H1 (cell line): ENCODE results near the gene STK32A. TPM values are rescaled to one million over a fixed set of nuclear protein-coding genes. Genes with fewer than 3 reads are reported as not detected.

Source experiments
- CTCF ChIA-PET: fragments of 300-600 bp; sonication (Branson Sonifier 250); formaldehyde crosslinking; loops from one replicate; lab custom pipeline; 2021; ENCODE audit not compliant: partially characterized antibody; lab: Charles Lee
- POLR2A ChIA-PET: fragments of 300-600 bp; sonication (Branson Sonifier 250); formaldehyde crosslinking; loops from one replicate; lab custom pipeline; 2021; ENCODE audit warnings: inconsistent platforms; ENCODE audit not compliant: partially characterized antibody; lab: Charles Lee
- DNase-seq, 2 experiments: peaks; one replicate each; pipeline versions ENCODE4 v3.0.0 to v3.0.0-alpha.2; 2010 to 2022; ENCODE audit warnings: low spot score in 2 of 2, low read depth in 1 of 2, mixed read lengths in 1 of 2
- FAIRE-seq: peaks from 2 replicates; lab custom pipeline; 2011; peaks lifted over from hg19 to GRCh38; lab: Jason Lieb, UNC
- H2AFZ ChIP-seq: 2 replicates; pipeline ENCODE4 v1.8.1; 2012; ENCODE audit warnings: low read length, inconsistent platforms
- H2AK5ac ChIP-seq: 2 replicates; pipeline ENCODE4 v1.6.1; 2013; ENCODE audit warnings: low read depth, low read length
- H2BK120ac ChIP-seq: replicated peaks from 2 replicates; pipeline ENCODE3; 2013; ENCODE audit warnings: low read depth, low read length, inconsistent platforms
- H2BK12ac ChIP-seq: 2 replicates; pipeline ENCODE4 v1.6.1; 2013; ENCODE audit warnings: low read depth, low read length
- H2BK15ac ChIP-seq: 2 replicates; pipeline ENCODE4 v1.6.1; 2013; ENCODE audit warnings: low read length
- H2BK20ac ChIP-seq: 2 replicates; pipeline ENCODE4 v1.6.1; 2013; ENCODE audit warnings: low read length
- H2BK5ac ChIP-seq: 2 replicates; pipeline ENCODE4 v1.6.1; 2013; ENCODE audit warnings: low read depth, low read length
- H3K14ac ChIP-seq: 2 replicates; pipeline ENCODE4 v1.6.1; 2013; ENCODE audit warnings: inconsistent platforms; ENCODE audit not compliant: insufficient read length
- H3K18ac ChIP-seq: 2 replicates; pipeline ENCODE4 v1.6.1; 2013; ENCODE audit warnings: low read length; ENCODE audit errors: extremely low read depth
- H3K23ac ChIP-seq: 2 replicates; pipeline ENCODE4 v1.6.1; 2013; ENCODE audit warnings: inconsistent platforms; ENCODE audit not compliant: insufficient read length
- H3K23me2 ChIP-seq: 2 replicates; pipeline ENCODE4 v1.6.1; 2013; ENCODE audit warnings: low read depth, low read length
- H3K27ac ChIP-seq: 2 replicates; pipeline ENCODE4 v1.6.1; 2011; ENCODE audit warnings: low read depth, low read length, inconsistent platforms
- H3K27me3 ChIP-seq, 4 experiments: replicated peaks in 1 of 4; 1 replicate in 1 of 4; 2 replicates in 3 of 4; pipeline versions ENCODE4 v1.6.1 to v1.8.1; 2011 to 2013; ENCODE audit warnings: low read length in 3 of 4, mild to moderate bottlenecking in 3 of 4, inconsistent platforms in 2 of 4, mixed read lengths in 2 of 4, moderate library complexity in 1 of 4; ENCODE audit not compliant: control insufficient read depth in 3 of 4, insufficient read depth in 3 of 4; ENCODE audit errors: extremely low read depth in 1 of 4
- H3K36me3 ChIP-seq, 4 experiments: 2 replicates each; pipeline versions ENCODE4 v1.6.1 to v1.8.1; 2011 to 2013; ENCODE audit warnings: mild to moderate bottlenecking in 4 of 4, low read length in 3 of 4, moderate library complexity in 2 of 4, control low read depth in 1 of 4, inconsistent platforms in 1 of 4; ENCODE audit not compliant: insufficient read depth in 4 of 4, control insufficient read depth in 2 of 4
- H3K4ac ChIP-seq: replicated peaks from 2 replicates; pipeline ENCODE3; 2013; ENCODE audit warnings: low read length, low read depth, mixed read lengths, inconsistent platforms; ENCODE audit not compliant: insufficient read length
- H3K4me1 ChIP-seq, 4 experiments: replicated peaks in 1 of 4; 1 replicate in 1 of 4; 2 replicates in 3 of 4; pipeline versions ENCODE4 v1.6.1 to v1.8.1; 2011 to 2013; ENCODE audit warnings: low read length in 3 of 4, inconsistent platforms in 2 of 4, mixed read lengths in 1 of 4; ENCODE audit not compliant: insufficient read depth in 4 of 4, control insufficient read depth in 3 of 4
- H3K4me2 ChIP-seq, 2 experiments: 2 replicates each; pipeline versions ENCODE4 v1.6.1 to v1.8.1; 2011 to 2013; ENCODE audit warnings: low read depth in 2 of 2, low read length in 2 of 2, control low read depth in 1 of 2, inconsistent platforms in 1 of 2, mild to moderate bottlenecking in 1 of 2; ENCODE audit not compliant: insufficient read depth in 1 of 2
- H3K4me3 ChIP-seq, 4 experiments: fragments of 200-600, 300-600 bp in 1 of 4; sonication (generic), shearing (Covaris generic), sonication (Bioruptor Twin) in 1 of 4; 2 replicates each; pipeline versions ENCODE4 v1.5.1 to v1.8.1; 2011 to 2016; ENCODE audit warnings: low read length in 4 of 4, low read depth in 3 of 4, control low read depth in 2 of 4, inconsistent platforms in 2 of 4, mild to moderate bottlenecking in 2 of 4, mixed read lengths in 1 of 4, moderate library complexity in 1 of 4; ENCODE audit not compliant: insufficient read depth in 2 of 4; ENCODE audit errors: extremely low read depth in 1 of 4
- H3K56ac ChIP-seq: replicated peaks from 2 replicates; pipeline ENCODE3; 2013; ENCODE audit warnings: low read depth, mild to moderate bottlenecking, mixed read lengths, low read length, inconsistent platforms; ENCODE audit not compliant: insufficient read length
- H3K79me1 ChIP-seq: 2 replicates; pipeline ENCODE4 v1.6.1; 2013; ENCODE audit warnings: low read depth, low read length, control low read depth
- H3K79me2 ChIP-seq, 2 experiments: 2 replicates each; pipeline versions ENCODE4 v1.6.1 to v1.8.1; 2012 to 2013; ENCODE audit warnings: low read length in 2 of 2, mild to moderate bottlenecking in 2 of 2, inconsistent platforms in 1 of 2; ENCODE audit not compliant: insufficient read depth in 2 of 2, control insufficient read depth in 1 of 2
- H3K9ac ChIP-seq, 4 experiments: replicated peaks in 1 of 4; 1 replicate in 1 of 4; 2 replicates in 3 of 4; pipeline versions ENCODE4 v1.6.1 to v1.8.1; 2011 to 2013; ENCODE audit warnings: low read depth in 3 of 4, low read length in 3 of 4, control low read depth in 2 of 4, mild to moderate bottlenecking in 2 of 4, moderate library complexity in 2 of 4, inconsistent platforms in 1 of 4; ENCODE audit errors: extremely low read depth in 1 of 4
- H3K9me3 ChIP-seq, 2 experiments: 2 replicates each; pipeline versions ENCODE4 v1.6.1 to v1.8.1; 2012 to 2013; ENCODE audit warnings: mild to moderate bottlenecking in 2 of 2, moderate library complexity in 2 of 2, control low read depth in 1 of 2, inconsistent platforms in 1 of 2, low read depth in 1 of 2, low read length in 1 of 2, mixed read lengths in 1 of 2; ENCODE audit not compliant: insufficient read depth in 2 of 2
- H4K20me1 ChIP-seq, 2 experiments: replicated peaks in 1 of 2; 2 replicates each; pipeline versions ENCODE3 to v1.8.1; 2011 to 2013; ENCODE audit warnings: inconsistent platforms in 2 of 2, low read length in 2 of 2, mild to moderate bottlenecking in 1 of 2; ENCODE audit not compliant: insufficient read depth in 2 of 2, control insufficient read depth in 1 of 2
- H4K5ac ChIP-seq: 2 replicates; pipeline ENCODE4 v1.6.1; 2013; ENCODE audit warnings: low read length, low read depth, mixed read lengths, inconsistent platforms; ENCODE audit not compliant: insufficient read length
- H4K8ac ChIP-seq: 2 replicates; pipeline ENCODE4 v1.8.0; 2013; ENCODE audit warnings: mild to moderate bottlenecking, moderate library complexity, low read length, inconsistent platforms; ENCODE audit not compliant: insufficient read depth; ENCODE audit errors: extremely low read depth
- H4K91ac ChIP-seq: replicated peaks from 2 replicates; pipeline ENCODE3; 2013; ENCODE audit warnings: low read length, mixed read lengths, inconsistent platforms; ENCODE audit not compliant: insufficient read length
- BRCA1 ChIP-seq: IDR thresholded peaks from 2 replicates; pipeline ENCODE4 v1.6.1; 2012; ENCODE audit warnings: low read depth, low read length, improper control_type of control experiment
- FOSL1 ChIP-seq: IDR thresholded peaks from 2 replicates; pipeline ENCODE4 v1.6.1; 2011; ENCODE audit warnings: mild to moderate bottlenecking, low read depth, low read length, moderate library complexity; ENCODE audit not compliant: insufficient read depth
- HDAC2 ChIP-seq, 2 experiments: fragments of 300-600 bp in 1 of 2; sonication (generic) in 1 of 2; IDR thresholded peaks; 2 replicates each; pipeline ENCODE4 v1.6.1; 2011 to 2012; ENCODE audit warnings: low read depth in 2 of 2, low read length in 2 of 2, mild to moderate bottlenecking in 2 of 2, moderate library complexity in 2 of 2, borderline replicate concordance in 1 of 2, inconsistent platforms in 1 of 2
- KDM5A ChIP-seq: fragments of 200-600 bp; IDR thresholded peaks from 2 replicates; pipeline ENCODE4 v1.7.1; 2012; ENCODE audit warnings: mild to moderate bottlenecking, low read length, inconsistent platforms, mixed read lengths
- POLR2A ChIP-seq, 2 experiments: IDR thresholded peaks; 1 replicate in 1 of 2; 2 replicates in 1 of 2; pipeline ENCODE4 v1.6.1; 2011; ENCODE audit warnings: low read depth in 2 of 2, low read length in 2 of 2, mild to moderate bottlenecking in 2 of 2; ENCODE audit errors: control extremely low read depth in 1 of 2
- POLR2AphosphoS5 ChIP-seq: IDR thresholded peaks from 2 replicates; pipeline ENCODE4 v1.6.1; 2011; ENCODE audit warnings: low read depth, low read length
- SAP30 ChIP-seq: fragments of 300-600 bp; sonication (generic); IDR thresholded peaks from 2 replicates; pipeline ENCODE4 v1.7.1; 2012; ENCODE audit warnings: low read length, moderate library complexity, mild to moderate bottlenecking, inconsistent platforms; ENCODE audit not compliant: insufficient read depth, insufficient replicate concordance
- SIX5 ChIP-seq: IDR thresholded peaks from 2 replicates; pipeline ENCODE4 v1.6.1; 2011; ENCODE audit warnings: mild to moderate bottlenecking, low read depth, low read length
- TAF1 ChIP-seq: IDR thresholded peaks from 2 replicates; pipeline ENCODE4 v1.6.1; 2011; ENCODE audit warnings: mild to moderate bottlenecking, low read depth, low read length
- WGBS, 2 experiments: shearing (Covaris generic) in 1 of 2; methylation state at CpG; one replicate each; pipeline versions ENCODE4 v1.1.6 to v1.1.7; 2013 to 2015; ENCODE audit warnings: low lambda C conversion rate in 2 of 2, mixed read lengths in 2 of 2, inconsistent platforms in 1 of 2, low coverage in 1 of 2, missing lambda C conversion rate in 1 of 2; ENCODE audit not compliant: insufficient replicate concordance in 2 of 2, insufficient coverage in 1 of 2, insufficient read length in 1 of 2; ENCODE audit errors: extremely low coverage in 1 of 2, missing lambda C conversion rate in 1 of 2; 5-methylcytosine and 5-hydroxymethylcytosine counted together
- polyA plus RNA-seq, 7 experiments: library from polyadenylated mRNA; depleted of rRNA in 3 of 7; stranded (reverse) in 5 of 7; unstranded in 2 of 7; fragments of >200 nt in 5 of 7; fragments of 200-250 nt in 2 of 7; gene quantifications; 1 replicate in 5 of 7; 2 replicates in 1 of 7; 4 replicates in 1 of 7; pipeline versions ENCODE4 v1.2.1 to v1.2.3, GENCODE V29; 2011 to 2013; ENCODE audit warnings: missing spikeins in 2 of 7, mixed read lengths in 2 of 7
- total RNA-seq: library from RNA; stranded (reverse); fragmentation: NEBNext Ultra II Directional; extraction: Animal tissue kit (Norgen Biotek cat#: 25700); gene quantifications from 2 replicates; pipeline ENCODE4 v1.2.1, GENCODE V29; 2021
- TF ChIP-seq, protein P1 (sequence below), 3 experiments: IDR thresholded peaks; 1 replicate in 2 of 3; 2 replicates in 1 of 3; pipeline versions ENCODE4 v1.5.1 to v1.6.1; 2011; ENCODE audit warnings: low read length in 3 of 3, mild to moderate bottlenecking in 3 of 3, inconsistent platforms in 2 of 3, low read depth in 1 of 3, moderate library complexity in 1 of 3; ENCODE audit not compliant: insufficient read depth in 1 of 3; ENCODE audit errors: control extremely low read depth in 1 of 3

The STK32A gene
- total and polyA plus RNA-seq, 2 of the 8 experiments (the other 6 are each of a cell fraction or from before 2014, with no cell fraction given): 1.3 to 2.5 TPM

DNA sequence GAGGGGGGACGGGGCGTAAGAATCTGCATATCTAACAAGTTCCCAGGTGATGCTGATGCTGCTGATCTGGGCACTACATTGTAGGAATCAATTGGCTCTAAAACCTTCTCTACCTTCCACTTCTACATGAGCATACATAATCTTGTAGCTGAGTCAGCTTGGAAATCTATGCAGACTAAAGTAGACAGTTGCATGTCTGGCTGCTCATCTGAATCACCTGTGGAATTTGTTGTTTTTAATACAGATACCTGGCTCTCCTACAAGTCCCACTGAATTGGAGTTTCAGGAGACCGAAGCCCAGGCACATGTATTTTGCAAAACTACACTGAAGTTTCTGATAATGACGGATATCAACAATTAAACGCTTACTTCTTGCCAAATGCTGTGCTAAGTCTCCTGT is 113.6 kb downstream of the STK32A start:
- H2AK5ac ChIP-seq: no peak overlapping the region
- no peak overlapping the region for H2BK20ac ChIP-seq
- H3K23ac ChIP-seq: no peak overlapping the region
- H3K4ac ChIP-seq: no peak overlapping the region
- H3K36me3 ChIP-seq: no peaks in the 10 kb centered on the region
- no peak overlapping the region for H2BK15ac ChIP-seq
- H2BK120ac ChIP-seq: no peak overlapping the region
- no peak overlapping the region for H3K4me3 ChIP-seq
- no peak overlapping the region for H3K27ac ChIP-seq
- 91% methylated on average over 5 of the region's 5 CpGs; no CpG with 5 or more reads in 1 of the 2 experiments for WGBS, 2 experiments
- DNase-seq (no peak), FAIRE-seq (no peak)
- H3K9me3 ChIP-seq: no peaks in the 10 kb centered on the region
- no peaks in the 10 kb centered on the region for H3K27me3 ChIP-seq
- H3K79me1 ChIP-seq: no peaks in the 10 kb centered on the region
- H4K91ac ChIP-seq: no peak overlapping the region
- CTCF ChIA-PET: interaction anchor here (1.3 kb wide), 2 partner anchors 21 to 230 kb away, joined by 3 read pairs; no protein-coding TSS in a partner anchor
- no peak overlapping the region for H2BK5ac ChIP-seq
- H3K9ac ChIP-seq: no peak overlapping the region
- no peaks in the 10 kb centered on the region for H3K79me2 ChIP-seq
- no peak overlapping the region for H3K18ac ChIP-seq
- POLR2A ChIA-PET: no interaction called here
- H3K4me1 ChIP-seq: no peaks in the 10 kb centered on the region
- H3K14ac ChIP-seq: no peak overlapping the region
- no peaks in the 10 kb centered on the region for H4K20me1 ChIP-seq
- no peak overlapping the region for H2BK12ac ChIP-seq
- no peak overlapping the region for H3K56ac ChIP-seq
- no peak overlapping the region for H4K8ac ChIP-seq
- H3K23me2 ChIP-seq: no peaks in the 10 kb centered on the region
- H4K5ac ChIP-seq: no peak overlapping the region
- no peak overlapping the region for H2AFZ ChIP-seq
- H3K4me2 ChIP-seq: no peak overlapping the region
- TF ChIP-seq SAP30 (no peak), POLR2A (IDR thresholded peaks at IDR 0.05; ENCODE audit: control extremely low read depth in 1 of 2, low read depth in 2 of 2, low read length in 2 of 2) (no peak), SIX5 (no peak), POLR2AphosphoS5 (no peak), HDAC2 (IDR thresholded peaks at IDR 0.05; ENCODE audit: borderline replicate concordance in 1 of 2, low read depth in 2 of 2, low read length in 2 of 2) (no peak), TAF1 (no peak), KDM5A (no peak), BRCA1 (no peak), FOSL1 (no peak)
- TF ChIP-seq, protein P1, sequence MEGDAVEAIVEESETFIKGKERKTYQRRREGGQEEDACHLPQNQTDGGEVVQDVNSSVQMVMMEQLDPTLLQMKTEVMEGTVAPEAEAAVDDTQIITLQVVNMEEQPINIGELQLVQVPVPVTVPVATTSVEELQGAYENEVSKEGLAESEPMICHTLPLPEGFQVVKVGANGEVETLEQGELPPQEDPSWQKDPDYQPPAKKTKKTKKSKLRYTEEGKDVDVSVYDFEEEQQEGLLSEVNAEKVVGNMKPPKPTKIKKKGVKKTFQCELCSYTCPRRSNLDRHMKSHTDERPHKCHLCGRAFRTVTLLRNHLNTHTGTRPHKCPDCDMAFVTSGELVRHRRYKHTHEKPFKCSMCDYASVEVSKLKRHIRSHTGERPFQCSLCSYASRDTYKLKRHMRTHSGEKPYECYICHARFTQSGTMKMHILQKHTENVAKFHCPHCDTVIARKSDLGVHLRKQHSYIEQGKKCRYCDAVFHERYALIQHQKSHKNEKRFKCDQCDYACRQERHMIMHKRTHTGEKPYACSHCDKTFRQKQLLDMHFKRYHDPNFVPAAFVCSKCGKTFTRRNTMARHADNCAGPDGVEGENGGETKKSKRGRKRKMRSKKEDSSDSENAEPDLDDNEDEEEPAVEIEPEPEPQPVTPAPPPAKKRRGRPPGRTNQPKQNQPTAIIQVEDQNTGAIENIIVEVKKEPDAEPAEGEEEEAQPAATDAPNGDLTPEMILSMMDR (IDR thresholded peaks at IDR 0.05; ENCODE audit: control extremely low read depth in 1 of 3, insufficient read depth in 1 of 3, low read depth in 1 of 3, low read length in 3 of 3): no peak
